ENCODE data around the gene SURF4. TPM values are rescaled to one million over a fixed set of nuclear protein-coding genes. Genes with fewer than 3 reads are reported as not detected.

The SURF4 gene
- total RNA-seq, 1 donor from 2014 or later: 57.0 TPM

DNA sequence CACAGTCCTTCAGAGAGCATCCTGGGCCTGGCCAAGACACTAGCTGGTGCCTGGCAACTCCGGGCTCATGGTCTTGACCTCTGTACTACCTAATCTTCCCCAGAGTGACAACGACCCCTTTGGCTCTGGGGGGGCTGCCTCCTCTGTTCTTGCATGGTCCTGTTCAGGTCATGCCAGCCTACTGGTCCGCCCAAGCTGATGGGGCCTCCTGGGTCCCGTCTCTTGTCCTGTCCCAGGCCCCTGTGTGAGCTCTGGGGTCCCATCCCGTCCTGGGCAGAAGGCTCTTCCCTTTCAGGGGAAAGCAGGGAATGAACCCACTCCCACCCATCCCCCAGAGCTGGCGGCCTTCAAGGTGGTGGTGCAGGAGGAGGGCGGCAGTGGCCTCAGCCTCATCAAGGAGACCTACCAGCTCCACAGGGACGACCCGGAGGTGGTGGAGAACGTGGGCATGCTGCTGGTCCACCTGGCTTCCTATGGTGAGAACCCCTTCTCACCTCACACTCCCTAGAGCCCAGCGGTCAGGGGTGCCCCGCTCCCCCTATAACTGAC is 28.7 kb upstream of the SURF4 start:
- Mint-ChIP-seq H3K4me1 (peaks cover 6% of the 10 kb centered on the region), H3K36me3 (ENCODE audit: low read depth) (peaks cover 50% of the 10 kb centered on the region), H3K27me3 (no peaks in the 10 kb centered on the region), H3K9me3 (no peaks in the 10 kb centered on the region), H3K4me3 (no peak overlapping the region), H3K27ac (no peak overlapping the region)
- intact Hi-C loops (cut with micrococcal nuclease): loop anchor here (1.0 kb wide), 1 partner anchor 218 kb away; no protein-coding TSS in a partner anchor
- ATAC-seq (ENCODE audit: low read depth): no peak
- no peak for TF ChIP-seq CTCF (IDR thresholded peaks at IDR 0.05)
- POLR2A ChIA-PET: no interaction called here
- CTCF ChIA-PET: interaction anchor here (0.6 to 1.8 kb wide), 5 partner anchors 12 to 260 kb away, joined by 3 to 6 read pairs (median 3); no protein-coding TSS in a partner anchor
- DNase-seq: no peak

GRCh38 chr9:133403766-133404453 is 28.1 kb upstream of the SURF4 start:
- Mint-ChIP-seq H3K27ac (no peak overlapping the region), H3K36me3 (ENCODE audit: low read depth) (peaks cover 44% of the 10 kb centered on the region), H3K27me3 (no peaks in the 10 kb centered on the region), H3K4me1 (peaks cover 6% of the 10 kb centered on the region), H3K9me3 (no peaks in the 10 kb centered on the region), H3K4me3 (no peak overlapping the region)
- no peak for TF ChIP-seq CTCF (IDR thresholded peaks at IDR 0.05)
- ATAC-seq (ENCODE audit: low read depth): no peak
- intact Hi-C loops (cut with micrococcal nuclease): loop anchor here (1.0 kb wide), 1 partner anchor 218 kb away; no protein-coding TSS in a partner anchor
- POLR2A ChIA-PET: no interaction called here
- DNase-seq: no peak
- CTCF ChIA-PET: interaction anchor here (0.6 to 1.8 kb wide), 5 partner anchors 13 to 260 kb away, joined by 3 to 6 read pairs (median 3); no protein-coding TSS in a partner anchor

DNA sequence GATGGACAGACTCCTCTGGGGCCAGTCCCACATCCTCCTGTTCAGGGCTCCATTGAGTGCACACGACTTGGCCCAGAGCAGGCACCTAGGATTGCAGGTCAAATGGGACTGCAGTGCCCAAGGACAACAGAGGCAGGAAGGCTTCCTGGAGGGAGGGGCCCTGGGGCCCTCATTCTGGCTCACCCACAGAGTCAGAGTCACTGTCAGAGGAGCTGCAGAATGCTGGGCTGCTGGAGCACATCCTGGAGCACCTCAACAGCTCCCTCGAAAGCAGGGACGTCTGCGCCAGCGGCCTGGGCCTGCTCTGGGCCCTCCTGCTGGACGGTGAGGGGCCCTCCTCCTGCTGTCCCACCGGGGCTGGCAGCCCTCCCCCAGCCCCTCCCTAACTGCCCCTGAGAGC is 26.8 kb upstream of the SURF4 start:
- Mint-ChIP-seq H3K4me1 (peaks cover 6% of the 10 kb centered on the region), H3K27ac (no peak overlapping the region), H3K4me3 (no peak overlapping the region), H3K9me3 (no peaks in the 10 kb centered on the region), H3K27me3 (no peaks in the 10 kb centered on the region), H3K36me3 (ENCODE audit: low read depth) (peaks cover 35% of the 10 kb centered on the region)
- CTCF ChIA-PET: interaction anchor here (1.4 kb wide), 1 partner anchor 216 kb away, joined by 3 read pairs; no protein-coding TSS in a partner anchor
- intact Hi-C loops (cut with micrococcal nuclease): no loop called here
- POLR2A ChIA-PET: interaction anchor here (1.0 kb wide), 2 partner anchors 16 to 55 kb away, joined by 4 read pairs; partner anchors contain the start of genes MED22 and RPL7A
- TF ChIP-seq CTCF (IDR thresholded peaks at IDR 0.05): no peak
- DNase-seq (no peak), ATAC-seq (ENCODE audit: low read depth) (no peak)

- intact Hi-C loops (cut with micrococcal nuclease): no loop called here
Observed at GRCh38 chr9:133401588-133401987, 25.7 kb upstream of the SURF4 start.

More at GRCh38 chr9:133401588-133401987, 25.7 kb upstream of the SURF4 start:
- Mint-ChIP-seq H3K27ac (no peak overlapping the region), H3K4me1 (no peaks in the 10 kb centered on the region), H3K9me3 (no peaks in the 10 kb centered on the region), H3K27me3 (no peaks in the 10 kb centered on the region), H3K36me3 (ENCODE audit: low read depth) (peaks cover 25% of the 10 kb centered on the region), H3K4me3 (no peak overlapping the region)
- no peak for ATAC-seq (ENCODE audit: low read depth)
- ChIA-PET POLR2A (no interaction called here), CTCF (interaction anchor here (1.4 kb wide), 1 partner anchor 215 kb away, joined by 3 read pairs; no protein-coding TSS in a partner anchor)
- TF ChIP-seq CTCF (IDR thresholded peaks at IDR 0.05): no peak
- DNase-seq: no peak

Data from activated B cell treated with CpG ODN at 0.5 μM for 24 hours (primary cell).